ENCODE measurements around the gene SPDYE18.
"Not testable (repeated sequence)": the region's sequence is repeated elsewhere in the genome, so short reads cannot be mapped to it uniquely, and the experiment has no call there.

SPDYE18 gene

DNA sequence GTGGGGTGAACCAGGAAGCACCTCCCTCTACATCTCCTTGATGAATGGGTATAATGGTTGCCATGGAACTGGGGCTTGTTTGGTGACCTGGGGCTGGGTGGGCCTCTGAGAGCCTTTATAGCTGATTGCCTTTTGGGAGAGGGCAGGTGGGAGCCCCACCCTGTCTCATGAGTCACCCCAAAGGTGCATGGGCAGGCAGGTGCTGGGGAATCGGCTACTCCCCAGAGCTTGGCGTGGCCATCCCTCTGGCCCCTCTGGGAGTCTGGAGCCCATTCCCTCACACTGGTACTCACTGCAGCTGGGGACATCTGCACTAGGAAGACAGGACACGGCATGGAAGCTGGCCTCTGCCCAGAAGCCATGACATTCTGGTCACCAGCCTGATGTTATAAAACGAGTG lies at the start of gene SPDYE18:
TSS of gene SPDYE18 (minus strand) at position 2 of the 400 bp plus-strand sequence. CDS start 2,046 bp downstream, outside the sequence.
- not testable (repeated sequence) for DNase-seq

DNA sequence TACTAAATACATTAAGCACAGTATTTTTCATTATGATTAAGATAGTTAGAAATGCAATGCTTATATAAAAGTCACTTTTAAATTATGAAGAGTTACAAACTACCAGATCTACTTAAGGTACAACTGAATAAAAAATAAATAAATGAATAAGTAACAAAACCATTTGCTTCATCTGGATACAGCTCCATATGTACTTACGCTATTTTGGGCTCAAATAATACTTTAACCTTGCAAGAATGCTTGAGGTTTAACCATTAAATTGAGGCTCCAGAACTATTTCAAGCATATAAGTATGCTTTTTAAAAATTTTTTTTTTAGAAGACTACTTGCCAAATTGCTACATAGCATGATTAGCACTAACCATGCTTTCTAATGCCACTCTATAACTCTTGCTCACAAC lies 46.0 kb upstream of the SPDYE18 start:
- not testable (repeated sequence) for DNase-seq

DNA sequence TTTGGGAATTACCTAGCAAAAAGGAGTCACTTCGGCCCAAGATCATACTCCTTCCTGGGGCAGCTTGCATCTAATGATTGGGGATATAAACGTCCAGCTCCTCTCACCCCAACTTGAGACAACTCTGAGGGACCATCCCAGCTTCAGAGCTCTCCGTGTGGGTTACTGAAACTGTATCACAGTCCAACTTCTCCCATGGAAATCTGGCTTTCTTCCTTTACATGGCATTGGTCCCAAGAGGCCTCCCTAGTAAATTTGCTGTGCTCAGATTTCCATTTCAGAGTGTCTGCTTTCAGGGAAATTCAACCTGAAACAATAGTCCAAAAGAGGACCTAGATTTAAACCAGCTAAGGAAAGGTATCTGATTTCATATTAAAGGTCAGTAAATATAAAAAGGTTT lies 45.3 kb upstream of the SPDYE18 start:
- DNase-seq, result not testable (repeated sequence)

- not testable (repeated sequence) for DNase-seq
Observed at GRCh38 chr7:77105904-77106303, 43.5 kb upstream of the SPDYE18 start.

- not testable (repeated sequence) for DNase-seq
Observed at GRCh38 chr7:77102671-77103070, 40.3 kb upstream of the SPDYE18 start.

DNA sequence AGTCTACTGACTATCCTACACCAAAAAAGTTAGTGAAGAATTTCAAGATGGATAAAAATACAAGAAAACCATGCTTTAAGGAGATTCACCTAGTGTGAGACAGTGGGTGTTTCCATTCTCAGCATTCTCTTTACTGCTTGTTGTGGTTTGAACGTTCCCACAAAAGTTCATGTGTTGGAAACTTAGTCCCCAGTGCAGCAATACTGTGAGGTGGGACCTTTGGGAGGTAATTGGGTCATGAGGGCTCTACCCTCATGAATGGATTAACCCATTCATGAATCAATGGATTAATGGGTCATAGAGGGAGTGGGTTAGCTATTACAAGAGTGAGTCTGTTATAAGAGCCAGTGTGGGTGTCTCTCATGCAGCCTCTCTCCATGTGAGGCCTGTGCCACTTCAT lies 38.8 kb upstream of the SPDYE18 start:
- DNase-seq, result not testable (repeated sequence)

- not testable (repeated sequence) for DNase-seq
Observed at GRCh38 chr7:77100501-77100900, 38.1 kb upstream of the SPDYE18 start.

- DNase-seq, result not testable (repeated sequence)
Observed at GRCh38 chr7:77092301-77092700, 29.9 kb upstream of the SPDYE18 start.

DNA sequence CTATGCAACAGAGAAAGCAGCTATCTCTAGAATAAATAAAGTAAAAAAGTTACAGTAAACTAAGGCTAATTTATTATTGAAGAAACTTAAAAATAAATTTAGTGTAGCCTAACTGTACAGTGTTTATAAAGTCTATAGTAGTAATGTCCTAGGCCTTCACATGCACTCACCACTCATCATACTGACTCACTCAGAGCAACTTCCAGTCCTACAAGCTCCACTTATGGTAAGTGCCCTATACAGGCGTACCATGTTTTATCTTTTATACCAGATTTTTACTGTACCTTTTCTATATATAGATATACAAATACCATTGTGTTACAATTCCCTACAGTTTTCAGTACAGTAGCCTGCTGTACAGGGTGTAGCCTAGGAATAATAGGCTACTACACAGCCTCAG lies 19.8 kb upstream of the SPDYE18 start:
- not testable (repeated sequence) for DNase-seq

DNA sequence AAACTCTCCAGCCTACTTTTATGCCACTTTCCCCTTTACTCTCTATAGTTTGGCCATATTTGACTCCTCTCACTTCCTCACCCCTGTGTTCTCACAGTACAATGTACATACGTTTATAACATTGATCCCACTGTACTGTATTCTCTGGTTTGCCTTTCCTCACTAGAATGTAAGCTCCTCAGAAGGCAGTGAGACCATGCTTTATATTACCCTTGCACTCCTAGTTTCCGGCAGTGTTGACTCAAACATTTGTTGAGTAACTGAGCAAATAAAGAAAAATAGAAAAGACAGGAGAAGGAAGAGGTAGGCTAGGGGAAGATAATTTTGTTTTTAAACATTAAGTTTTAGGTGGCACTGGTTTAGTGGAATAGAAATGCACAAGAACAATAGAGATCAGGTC lies 17.9 kb upstream of the SPDYE18 start:
- not testable (repeated sequence) for DNase-seq

DNA sequence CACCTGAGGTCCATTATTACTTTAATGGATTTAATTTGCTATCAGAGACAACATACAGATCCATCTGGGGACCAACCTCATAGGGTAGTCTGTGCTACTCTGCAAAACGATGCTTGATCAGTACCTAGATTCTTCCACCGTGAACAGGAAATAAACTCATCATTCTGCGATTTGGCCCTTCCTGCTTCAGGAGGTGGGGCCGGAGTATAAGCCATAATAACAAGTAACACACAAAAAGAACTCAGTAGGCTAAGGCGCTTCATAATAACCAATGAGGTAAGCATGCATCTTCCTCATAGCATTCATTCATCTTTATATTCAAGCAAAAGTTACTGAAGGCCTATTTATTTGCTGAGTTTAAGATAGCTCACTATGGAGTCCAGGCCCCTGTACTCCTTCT lies 17.3 kb upstream of the SPDYE18 start:
- DNase-seq, result not testable (repeated sequence)

DNA sequence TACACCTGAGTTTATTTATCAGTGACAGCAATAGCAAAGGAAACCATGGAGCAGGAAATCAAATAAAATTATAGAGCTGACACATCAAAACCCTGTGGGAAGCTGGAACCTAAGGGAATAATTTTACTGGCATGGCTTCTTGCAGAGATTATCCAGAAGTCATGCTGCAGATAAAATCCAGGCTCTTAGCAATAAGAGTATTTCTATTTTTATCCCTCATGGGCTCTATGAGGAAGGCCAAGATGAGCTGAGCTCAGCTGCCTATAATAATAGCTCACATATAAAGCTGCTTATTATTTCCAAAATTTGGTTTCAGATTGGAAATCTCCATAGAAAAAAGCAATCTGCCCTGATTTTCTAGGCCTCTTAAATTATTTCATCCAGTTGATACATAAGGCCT lies 16.8 kb upstream of the SPDYE18 start:
- not testable (repeated sequence) for DNase-seq

DNA sequence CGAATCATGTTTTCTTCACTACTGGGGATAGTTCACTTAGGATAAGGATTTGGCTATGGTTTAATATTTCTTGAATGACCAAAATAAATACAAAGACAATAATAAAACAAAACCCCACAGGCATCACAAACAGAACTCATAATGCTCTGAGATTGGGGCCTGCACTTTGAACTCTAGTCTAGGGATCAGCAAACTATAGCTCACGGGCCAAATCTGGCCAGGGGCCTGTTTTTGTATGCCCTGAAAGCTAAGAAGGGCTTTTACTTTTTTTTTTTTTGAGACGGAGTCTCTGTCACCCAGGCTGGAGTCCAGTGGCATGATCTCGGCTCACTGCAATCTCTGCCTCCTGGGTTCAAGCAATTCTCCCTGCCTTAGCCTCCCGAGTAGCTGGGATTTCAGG lies 14.7 kb upstream of the SPDYE18 start:
- DNase-seq, result not testable (repeated sequence)

DNA sequence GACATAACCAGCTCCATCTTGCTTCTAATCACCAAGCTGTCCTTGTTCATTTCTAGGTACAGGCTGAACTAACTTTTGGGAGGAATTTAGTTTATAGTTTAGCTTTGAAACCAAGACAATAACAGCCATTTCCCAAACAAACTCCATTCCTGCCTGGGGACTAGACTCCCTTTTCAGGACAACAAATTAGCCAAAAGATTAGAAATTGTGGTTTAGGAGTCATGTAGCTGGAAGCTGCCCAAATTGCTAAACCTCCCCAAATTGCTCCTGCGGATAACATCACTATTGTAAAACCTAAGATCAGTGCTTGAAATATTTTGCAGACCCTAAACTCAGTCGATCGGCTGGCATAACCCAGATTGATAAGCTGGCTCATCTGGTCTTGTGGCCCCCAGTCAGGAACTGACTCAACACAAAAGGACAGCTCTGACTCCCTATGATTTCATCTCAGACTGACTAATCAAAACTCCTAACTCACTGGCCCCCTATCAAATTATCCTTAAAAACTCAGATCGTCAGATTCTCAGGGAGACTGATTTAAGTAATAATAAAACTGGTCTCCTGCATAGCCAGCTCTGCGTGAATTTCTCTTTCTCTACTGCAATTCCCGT lies 12.5 kb upstream of the SPDYE18 start:
- DNase-seq, result not testable (repeated sequence)

DNA sequence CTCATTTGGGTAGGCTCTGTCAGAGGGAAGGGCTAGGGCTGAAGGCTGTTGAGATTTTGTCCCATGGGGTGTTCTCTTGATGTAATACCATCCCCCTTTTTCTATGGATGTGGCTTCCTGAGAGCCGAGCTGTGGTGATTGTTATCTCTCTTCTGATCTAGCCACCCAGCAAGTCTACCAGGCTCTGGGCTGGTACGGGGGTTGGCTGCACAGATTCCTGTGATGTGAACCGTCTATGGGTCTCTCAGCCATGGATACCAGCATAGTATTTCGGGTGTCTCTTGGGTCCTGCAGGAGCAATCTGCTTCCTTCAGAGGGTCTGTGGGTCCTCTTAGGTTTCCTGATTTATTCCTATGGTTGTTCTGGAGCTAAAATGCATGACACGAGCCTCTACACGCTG lies 8.8 kb upstream of the SPDYE18 start:
- DNase-seq, result not testable (repeated sequence)

GRCh38 chr7:77065869-77066268 lies 3.5 kb upstream of the SPDYE18 start:
- not testable (repeated sequence) for DNase-seq

DNA sequence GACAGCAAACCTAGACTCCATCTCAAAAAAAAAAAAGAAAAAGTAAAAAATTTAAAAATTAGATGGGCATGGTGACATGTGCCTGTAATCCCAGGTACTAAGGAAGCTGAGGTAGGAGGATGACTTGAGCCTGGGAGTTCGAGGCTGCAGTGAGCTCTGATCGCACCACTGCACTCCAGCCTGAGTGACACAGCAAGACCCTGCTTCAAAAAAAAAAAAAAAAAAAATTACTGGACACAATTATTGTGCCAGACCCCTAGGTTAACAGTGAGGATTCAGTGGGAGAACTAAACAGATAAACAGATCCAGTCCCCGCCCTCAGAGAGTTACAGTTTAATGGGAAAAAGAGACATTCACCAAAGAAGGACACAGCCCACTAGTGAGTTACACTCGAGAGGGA lies 1.4 kb upstream of the SPDYE18 start:
- not testable (repeated sequence) for DNase-seq

GRCh38 chr7:77032261-77032660 lies 30.1 kb downstream of the SPDYE18 start, which contains the start of gene SPDYE17:
Gene SPDYE17 (minus strand): TSS chr7:77032361. CDS start chr7:77030570, 1,791 bp downstream.
- not testable (repeated sequence) for DNase-seq

GRCh38 chr7:77026349-77026748 lies 36.0 kb downstream of the SPDYE18 start:
- not testable (repeated sequence) for DNase-seq

- DNase-seq, result not testable (repeated sequence)
Observed at GRCh38 chr7:77010074-77010680, 52.2 kb downstream of the SPDYE18 start.

DNA sequence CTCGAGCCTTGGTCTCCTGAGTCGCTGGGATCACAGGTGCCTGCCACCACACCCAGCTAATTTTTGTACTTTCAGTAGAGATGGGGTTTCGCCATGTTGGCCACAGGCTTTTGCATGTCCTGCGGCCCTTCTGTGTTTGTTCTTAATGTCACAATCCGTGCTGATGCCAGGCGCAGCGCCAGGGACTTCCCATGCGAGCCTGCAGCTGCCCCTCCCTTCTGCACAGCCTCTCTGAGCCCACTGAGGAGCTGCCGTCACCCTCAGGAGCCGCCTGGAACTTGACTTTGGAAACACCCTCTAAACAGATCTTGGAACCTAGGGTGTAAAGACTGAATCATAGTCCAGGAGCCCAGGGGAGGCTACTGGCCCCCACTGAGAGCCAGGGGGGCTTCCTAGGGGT lies 54.4 kb downstream of the SPDYE18 start:
- not testable (repeated sequence) for DNase-seq

DNA sequence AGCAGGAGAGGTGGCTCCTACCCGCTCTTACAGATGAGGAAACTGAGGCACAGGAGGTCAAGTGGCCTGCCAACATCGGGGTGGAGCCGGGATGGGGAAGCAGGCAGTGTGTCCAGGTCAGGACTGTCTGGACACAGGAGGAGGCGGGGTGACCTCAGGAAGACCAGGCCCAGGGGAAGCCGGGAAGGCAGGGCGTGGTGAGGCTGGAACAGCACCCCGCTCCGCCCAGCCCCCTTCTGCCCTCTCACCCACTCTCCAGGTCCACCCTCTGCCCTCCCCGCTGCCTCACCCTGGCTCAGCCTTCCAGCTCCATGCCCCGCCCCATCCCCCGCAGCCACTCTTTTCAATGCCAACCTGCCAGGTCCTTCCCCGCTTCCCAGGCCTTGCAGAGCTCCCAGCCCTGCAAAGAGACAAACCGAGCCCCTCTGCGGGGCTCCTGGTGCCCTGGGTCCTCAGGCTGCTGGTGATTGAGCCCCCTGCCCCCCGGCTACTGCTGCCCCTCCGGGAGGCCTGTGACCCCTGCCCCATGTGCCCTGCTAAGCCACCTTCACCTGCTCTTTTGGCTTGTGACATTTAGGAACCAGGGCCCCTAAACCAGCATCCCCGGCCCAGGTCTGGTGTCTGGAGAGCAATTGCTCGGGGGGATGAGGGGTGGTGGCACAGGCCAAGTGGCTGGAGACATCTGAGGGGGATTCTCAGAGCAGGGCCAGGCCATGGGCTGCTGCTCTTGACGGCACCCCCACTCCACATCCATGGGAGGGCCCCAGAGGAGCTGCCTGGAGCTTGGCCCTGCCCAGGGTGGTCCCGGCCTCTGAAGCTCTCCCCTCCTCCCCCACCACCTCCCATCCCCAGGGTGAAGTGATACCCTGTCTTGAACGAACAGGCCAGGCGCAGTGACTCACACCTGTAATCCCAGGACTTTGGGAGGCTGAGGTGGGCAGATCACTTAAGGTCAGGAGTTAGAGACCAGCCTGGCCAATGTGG lies 55.9 kb downstream of the SPDYE18 start:
- DNase-seq, result not testable (repeated sequence)

DNA sequence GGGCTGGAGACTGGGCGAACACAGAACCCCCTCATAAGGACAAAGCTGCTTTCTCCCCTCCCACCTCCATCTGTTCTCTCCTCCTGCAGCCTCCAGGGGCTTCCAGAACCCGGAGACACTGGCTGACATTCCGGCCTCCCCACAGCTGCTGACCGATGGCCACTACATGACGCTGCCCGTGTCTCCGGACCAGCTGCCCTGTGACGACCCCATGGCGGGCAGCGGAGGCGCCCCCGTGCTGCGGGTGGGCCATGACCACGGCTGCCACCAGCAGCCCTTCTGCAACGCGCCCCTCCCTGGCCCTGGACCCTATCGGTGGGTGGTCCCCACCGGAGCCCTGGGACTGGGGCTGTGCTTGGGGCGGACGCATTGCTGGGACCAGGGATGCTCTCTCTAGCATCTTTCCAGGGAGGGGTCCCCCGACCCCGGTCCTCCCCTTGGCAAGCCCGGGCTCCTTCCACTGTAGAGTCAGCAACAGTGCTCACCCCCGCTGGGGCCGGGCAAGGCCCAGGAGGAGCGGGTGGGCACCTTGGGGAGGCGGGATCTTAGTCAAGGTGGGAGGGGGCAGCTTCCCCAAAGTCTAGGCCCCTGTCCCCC lies 56.8 kb downstream of the SPDYE18 start:
- not testable (repeated sequence) for DNase-seq
